HFFc6 (cell line): ENCODE measurements around the gene DIO2. TPM values are rescaled to one million over a fixed set of nuclear protein-coding genes. Genes with fewer than 3 reads are reported as not detected.

Source experiments
- DNase-seq: peaks from one replicate; pipeline ENCODE4 v3.0.0-alpha.2; 2018
- H3K27ac Mint-ChIP-seq: 2 replicates; pipeline ENCODE4 v1.8.0; 2020; ENCODE audit warnings: mild to moderate bottlenecking, mixed read lengths
- H3K27me3 Mint-ChIP-seq: 2 replicates; pipeline ENCODE4 v1.8.0; 2021; ENCODE audit warnings: mild to moderate bottlenecking, moderate library complexity, mixed read lengths; ENCODE audit not compliant: insufficient read depth
- H3K36me3 Mint-ChIP-seq: 2 replicates; pipeline ENCODE4 v1.8.0; 2021; ENCODE audit warnings: low read depth, mixed read lengths
- H3K4me1 Mint-ChIP-seq: 2 replicates; pipeline ENCODE4 v1.8.0; 2020; ENCODE audit warnings: low read depth, mixed read lengths
- H3K4me3 Mint-ChIP-seq: 2 replicates; pipeline ENCODE4 v1.8.0; 2020; ENCODE audit warnings: mild to moderate bottlenecking, moderate library complexity, mixed read lengths
- H3K9me3 Mint-ChIP-seq: 2 replicates; pipeline ENCODE4 v1.8.0; 2020; ENCODE audit warnings: mild to moderate bottlenecking, mixed read lengths
- CTCF ChIP-seq: fragments of 200-600 bp; sonication (generic); IDR thresholded peaks from 2 replicates; pipeline ENCODE4 v1.5.0; 2021; ENCODE audit warnings: antibody characterized with exemption, mild to moderate bottlenecking
- long read RNA-seq: library from polyadenylated mRNA; unstranded; transcript quantifications from one replicate; pipeline ENCODE4 v2.0.0, GENCODE V29; 2019
- total RNA-seq, 6 experiments: library from RNA; stranded (reverse); fragmentation: NEBNext Ultra II Directional; extraction: Animal tissue kit (Norgen Biotek cat#: 25700); gene quantifications; 2 replicates in 1 of 6; 3 replicates in 5 of 6; pipeline ENCODE4 v1.2.3, GENCODE V29; 2021

Gene DIO2
- total RNA-seq = 100 to 1,000 TPM in 1 of 6 experiments, 10 to 100 TPM in 5; 64.1 to 106 (median 70.3) TPM
- long read RNA-seq, full-length matches to known transcripts = 10 of 114 reads
- long read RNA-seq, partial matches to known transcripts = 1 of 114 reads
- long read RNA-seq, other reads (novel, unspliced or antisense) = 103 of 114 reads

GRCh38 chr14:80211153-80212022 lies at the start of gene DIO2:
Gene DIO2, minus strand, starts transcription at chr14:80211504. Its CDS starts 32 bp downstream, at chr14:80211472.
- Mint-ChIP-seq H3K27me3 (no peaks in the 10 kb centered on the region; the same call in none of the 2 replicates), H3K27ac (peak within 1 kb of the TSS; percentile 89), H3K4me1 (peaks cover 56% of the 10 kb centered on the region), H3K36me3 (no peaks in the 10 kb centered on the region), H3K9me3 (no peaks in the 10 kb centered on the region), H3K4me3 (peak within 1 kb of the TSS; percentile 95)
- TF ChIP-seq CTCF = no peak
- DNase-seq = peak; percentile 67

GRCh38 chr14:80260645-80261044 lies 49.3 kb upstream of the DIO2 start:
- no peak for DNase-seq
- no peaks in the 10 kb centered on the region for H3K4me1 Mint-ChIP-seq
- no peaks in the 10 kb centered on the region; the same call in 1 of the 2 replicates for H3K27me3 Mint-ChIP-seq
- no peaks in the 10 kb centered on the region for H3K36me3 Mint-ChIP-seq
- no peak for TF ChIP-seq CTCF
- no peak overlapping the region for H3K4me3 Mint-ChIP-seq
- H3K27ac Mint-ChIP-seq = no peak overlapping the region
- H3K9me3 Mint-ChIP-seq = no peaks in the 10 kb centered on the region

GRCh38 chr14:80239631-80240030 lies 28.3 kb upstream of the DIO2 start:
- Mint-ChIP-seq H3K4me1 (no peaks in the 10 kb centered on the region), H3K27ac (no peak overlapping the region), H3K27me3 (no peaks in the 10 kb centered on the region), H3K36me3 (peaks cover 10% of the 10 kb centered on the region), H3K4me3 (no peak overlapping the region), H3K9me3 (peaks cover 25% of the 10 kb centered on the region)
- no peak for DNase-seq
- TF ChIP-seq CTCF = no peak

GRCh38 chr14:80237143-80237542 lies 25.8 kb upstream of the DIO2 start:
- Mint-ChIP-seq H3K4me3 (no peak overlapping the region), H3K27me3 (no peaks in the 10 kb centered on the region), H3K27ac (no peak overlapping the region), H3K36me3 (peaks cover 10% of the 10 kb centered on the region), H3K4me1 (no peaks in the 10 kb centered on the region), H3K9me3 (peaks cover 25% of the 10 kb centered on the region)
- DNase-seq = no peak
- no peak for TF ChIP-seq CTCF

- H3K9me3 Mint-ChIP-seq = peaks cover 33% of the 10 kb centered on the region
- no peak overlapping the region for H3K27ac Mint-ChIP-seq
- H3K4me1 Mint-ChIP-seq = no peaks in the 10 kb centered on the region
- TF ChIP-seq CTCF = no peak
- peaks cover 10% of the 10 kb centered on the region for H3K36me3 Mint-ChIP-seq
- H3K27me3 Mint-ChIP-seq = no peaks in the 10 kb centered on the region
- no peak overlapping the region for H3K4me3 Mint-ChIP-seq
- DNase-seq = no peak
These were observed 22.3 kb upstream of the DIO2 start for GRCh38 chr14:80233470-80234089.
